MM.1S (cell line): ENCODE data around the gene SUSD2.

Source experiments
- DNase-seq: peaks from one replicate; pipeline ENCODE4 v3.0.0-alpha.2; 2015
- H2AFZ ChIP-seq: fragments of 300-600 bp; sonication (generic); 2 replicates; pipeline ENCODE4 v1.6.0; 2016; ENCODE audit warnings: antibody characterized with exemption, low read length
- H3F3A ChIP-seq: fragments of 300-600 bp; sonication (generic); 2 replicates; pipeline ENCODE4 v1.6.1; 2016; ENCODE audit warnings: mild to moderate bottlenecking, antibody characterized with exemption, low read length, moderate library complexity, mixed read lengths; ENCODE audit not compliant: insufficient read depth
- H3K27ac ChIP-seq: fragments of 300-600 bp; sonication (generic); 2 replicates; pipeline ENCODE4 v1.5.1; 2016; ENCODE audit warnings: mild to moderate bottlenecking, low read length
- H3K27me3 ChIP-seq: fragments of 300-600 bp; sonication (generic); replicated peaks from 2 replicates; pipeline ENCODE4 v1.6.0; 2016; ENCODE audit warnings: low read length; ENCODE audit not compliant: insufficient read depth
- H3K36me3 ChIP-seq: fragments of 300-600 bp; sonication (generic); replicated peaks from 2 replicates; pipeline ENCODE4 v1.6.1; 2016; ENCODE audit warnings: mild to moderate bottlenecking, low read length, mixed read lengths; ENCODE audit not compliant: insufficient read depth
- H3K4me1 ChIP-seq: fragments of 300-600 bp; sonication (generic); 2 replicates; pipeline ENCODE4 v1.6.1; 2016; ENCODE audit warnings: low read length, mixed read lengths
- H3K4me2 ChIP-seq: fragments of 300-600 bp; sonication (generic); 2 replicates; pipeline ENCODE4 v1.6.0; 2016; ENCODE audit warnings: low read depth, low read length
- H3K4me3 ChIP-seq: fragments of 300-600 bp; sonication (generic); 2 replicates; pipeline ENCODE4 v1.5.1; 2016; ENCODE audit warnings: low read length, mixed read lengths
- H3K79me2 ChIP-seq: fragments of 300-600 bp; sonication (generic); 2 replicates; pipeline ENCODE4 v1.6.1; 2016; ENCODE audit warnings: mixed run types, low read length, mixed read lengths
- H3K9ac ChIP-seq: fragments of 300-600 bp; sonication (generic); 2 replicates; pipeline ENCODE4 v1.6.1; 2016; ENCODE audit warnings: low read length, mixed read lengths
- H3K9me2 ChIP-seq: fragments of 300-600 bp; sonication (generic); replicated peaks from 2 replicates; pipeline ENCODE4 v1.6.1; 2016; ENCODE audit warnings: mild to moderate bottlenecking, low read length, mixed read lengths; ENCODE audit not compliant: insufficient read depth
- H3K9me3 ChIP-seq: fragments of 300-600 bp; sonication (generic); replicated peaks from 2 replicates; pipeline ENCODE4 v1.6.1; 2016; ENCODE audit warnings: mild to moderate bottlenecking, low read length, mixed read lengths; ENCODE audit not compliant: insufficient read depth
- H4K20me1 ChIP-seq: fragments of 300-600 bp; sonication (generic); 2 replicates; pipeline ENCODE4 v1.6.1; 2016; ENCODE audit warnings: mild to moderate bottlenecking, low read length, moderate library complexity, mixed read lengths; ENCODE audit not compliant: insufficient read depth
- EZH2 ChIP-seq: fragments of 300-600 bp; sonication (generic); optimal IDR thresholded peaks from 2 replicates; pipeline ENCODE3; 2017; ENCODE audit warnings: low read depth, mild to moderate bottlenecking, antibody characterized with exemption, low read length, mixed read lengths
- EZH2phosphoT487 ChIP-seq: fragments of 300-600 bp; sonication (generic); IDR thresholded peaks from 2 replicates; pipeline ENCODE4 v1.6.1; 2018; ENCODE audit warnings: antibody characterized with exemption, low read length
- TF ChIP-seq, protein P1 (sequence below): fragments of 300-600 bp; sonication (generic); IDR thresholded peaks from 2 replicates; pipeline ENCODE4 v1.5.1; 2016; ENCODE audit warnings: antibody characterized with exemption, low read length, mixed read lengths

SUSD2 gene

GRCh38 chr22:24190159-24190540 is 8.9 kb downstream of the SUSD2 start:
- Histone ChIP-seq H3K36me3 (no peaks in the 10 kb centered on the region), H2AFZ (no peak overlapping the region), H3K9me3 (no peaks in the 10 kb centered on the region), H3K79me2 (no peaks in the 10 kb centered on the region), H3K4me2 (no peak overlapping the region), H3K27me3 (peaks cover 5% of the 10 kb centered on the region; the same call in 1 of the 2 replicates), H3K9me2 (no peaks in the 10 kb centered on the region), H3K4me1 (no peaks in the 10 kb centered on the region), H3K27ac (no peak overlapping the region), H3F3A (no peaks in the 10 kb centered on the region), H3K4me3 (no peak overlapping the region), H4K20me1 (no peaks in the 10 kb centered on the region), H3K9ac (no peak overlapping the region)
- DNase-seq, result no peak
- TF ChIP-seq EZH2phosphoT487 (no peak), EZH2 (no peak)
- TF ChIP-seq, protein P1, sequence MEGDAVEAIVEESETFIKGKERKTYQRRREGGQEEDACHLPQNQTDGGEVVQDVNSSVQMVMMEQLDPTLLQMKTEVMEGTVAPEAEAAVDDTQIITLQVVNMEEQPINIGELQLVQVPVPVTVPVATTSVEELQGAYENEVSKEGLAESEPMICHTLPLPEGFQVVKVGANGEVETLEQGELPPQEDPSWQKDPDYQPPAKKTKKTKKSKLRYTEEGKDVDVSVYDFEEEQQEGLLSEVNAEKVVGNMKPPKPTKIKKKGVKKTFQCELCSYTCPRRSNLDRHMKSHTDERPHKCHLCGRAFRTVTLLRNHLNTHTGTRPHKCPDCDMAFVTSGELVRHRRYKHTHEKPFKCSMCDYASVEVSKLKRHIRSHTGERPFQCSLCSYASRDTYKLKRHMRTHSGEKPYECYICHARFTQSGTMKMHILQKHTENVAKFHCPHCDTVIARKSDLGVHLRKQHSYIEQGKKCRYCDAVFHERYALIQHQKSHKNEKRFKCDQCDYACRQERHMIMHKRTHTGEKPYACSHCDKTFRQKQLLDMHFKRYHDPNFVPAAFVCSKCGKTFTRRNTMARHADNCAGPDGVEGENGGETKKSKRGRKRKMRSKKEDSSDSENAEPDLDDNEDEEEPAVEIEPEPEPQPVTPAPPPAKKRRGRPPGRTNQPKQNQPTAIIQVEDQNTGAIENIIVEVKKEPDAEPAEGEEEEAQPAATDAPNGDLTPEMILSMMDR, result no peak

DNA sequence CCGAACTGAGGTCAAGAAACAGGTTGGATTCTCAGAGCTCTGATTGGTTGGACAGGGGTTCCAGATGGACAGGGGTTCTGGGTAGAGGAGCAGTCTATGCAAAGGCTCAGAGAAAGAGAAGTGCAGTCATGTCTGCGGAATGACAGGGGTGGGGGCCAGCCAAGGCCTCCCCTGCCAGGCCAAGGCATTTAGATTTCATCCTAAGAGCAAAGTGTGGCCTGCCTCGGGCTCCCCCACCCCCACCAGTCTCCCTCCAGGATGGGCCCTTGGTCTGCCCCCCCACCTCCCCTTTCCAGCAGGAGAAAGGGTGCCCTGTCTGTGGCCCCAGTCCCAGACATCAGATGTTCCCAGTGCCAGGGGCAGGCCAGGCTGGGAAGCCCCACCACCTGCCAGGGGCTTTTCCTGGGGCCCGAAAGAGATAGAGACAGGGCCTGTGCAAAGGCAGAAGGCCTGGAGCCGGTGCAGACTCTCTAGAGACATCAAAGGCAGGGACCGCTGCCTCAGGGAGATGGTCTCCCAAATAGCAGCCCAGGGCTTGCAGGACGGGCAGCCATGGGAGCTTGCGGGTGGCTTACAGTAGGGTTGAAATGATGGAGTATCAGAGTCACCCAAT is 9.4 kb downstream of the SUSD2 start:
- H3F3A ChIP-seq, result no peaks in the 10 kb centered on the region
- no peak overlapping the region for H3K4me2 ChIP-seq
- H4K20me1 ChIP-seq, result no peaks in the 10 kb centered on the region
- H3K27ac ChIP-seq, result no peak overlapping the region
- no peaks in the 10 kb centered on the region for H3K9me3 ChIP-seq
- H3K36me3 ChIP-seq, result no peaks in the 10 kb centered on the region
- H3K27me3 ChIP-seq, result peaks cover 5% of the 10 kb centered on the region; the same call in 1 of the 2 replicates
- H3K9ac ChIP-seq, result no peak overlapping the region
- no peaks in the 10 kb centered on the region for H3K9me2 ChIP-seq
- TF ChIP-seq EZH2 (no peak), EZH2phosphoT487 (no peak)
- TF ChIP-seq, protein P1, result no peak
- DNase-seq, result no peak
- H3K4me1 ChIP-seq, result no peaks in the 10 kb centered on the region
- H3K79me2 ChIP-seq, result no peaks in the 10 kb centered on the region
- no peak overlapping the region for H2AFZ ChIP-seq
- no peak overlapping the region for H3K4me3 ChIP-seq

GRCh38 chr22:24191381-24191841 is 10.1 kb downstream of the SUSD2 start:
- Histone ChIP-seq H2AFZ (no peak overlapping the region), H4K20me1 (no peaks in the 10 kb centered on the region), H3K36me3 (no peaks in the 10 kb centered on the region), H3K9ac (no peak overlapping the region), H3K27ac (no peak overlapping the region), H3K9me3 (no peaks in the 10 kb centered on the region), H3K9me2 (no peaks in the 10 kb centered on the region), H3K79me2 (no peaks in the 10 kb centered on the region), H3K4me1 (no peaks in the 10 kb centered on the region), H3K4me3 (no peak overlapping the region), H3F3A (no peaks in the 10 kb centered on the region), H3K27me3 (peaks cover 5% of the 10 kb centered on the region; the same call in 1 of the 2 replicates), H3K4me2 (no peak overlapping the region)
- no peak for DNase-seq
- TF ChIP-seq EZH2phosphoT487 (no peak), EZH2 (no peak)
- TF ChIP-seq, protein P1, result no peak
